Measurements from ENCODE around the gene FSCN2. TPM values are rescaled to one million over a fixed set of nuclear protein-coding genes. Genes with fewer than 3 reads are reported as not detected.

Gene FSCN2
- total and polyA plus RNA-seq, 11 donors, result 0.22 to 0.72 (median 0.38) TPM; not detected in 3

DNA sequence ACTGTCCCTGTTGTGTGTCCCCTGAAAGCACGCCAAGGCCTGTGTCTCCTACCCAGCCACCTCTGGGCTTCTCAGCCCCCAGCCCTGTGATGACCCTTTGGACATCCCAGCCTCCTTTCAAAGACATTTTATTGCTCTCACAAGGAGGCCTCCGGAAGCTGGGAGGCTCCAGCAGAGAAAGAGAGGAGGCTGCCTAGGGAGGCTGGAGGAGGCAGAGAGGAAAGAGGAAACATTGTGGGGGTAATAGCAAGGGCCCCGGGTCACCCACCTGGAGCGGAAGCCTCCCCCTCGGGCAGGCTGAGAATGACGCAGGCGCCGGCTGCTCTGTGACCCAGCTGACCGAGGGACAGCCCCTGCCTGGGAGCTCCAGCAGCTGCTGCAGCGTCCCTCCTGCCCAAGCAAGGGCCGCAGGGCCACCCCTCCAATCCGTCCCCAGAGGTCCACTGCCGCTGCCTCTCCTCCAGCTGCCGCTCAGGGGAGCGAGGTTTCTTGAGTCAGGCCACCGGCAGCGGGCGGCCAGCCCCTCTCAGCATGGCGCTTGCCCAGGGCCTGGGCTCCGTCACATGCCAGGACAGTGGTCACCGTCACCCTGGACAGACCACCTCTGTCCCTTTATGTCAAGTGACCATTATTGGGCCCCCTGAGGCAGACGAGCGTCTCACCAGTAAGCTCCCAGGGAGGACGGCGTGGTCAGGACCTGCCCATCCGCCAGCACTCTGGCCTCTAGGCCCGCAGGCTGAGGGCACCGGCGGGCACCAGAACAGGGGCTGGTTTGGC is 44.9 kb upstream of the FSCN2 start:
- Histone ChIP-seq H3K9me3 (no peaks in the 10 kb centered on the region), H3K36me3 (no peaks in the 10 kb centered on the region), H3K27ac (peak overlapping the region in 9 of 12 donors; percentile 3 to 62 (median 39)), H3K4me3 (peak overlapping the region; percentile 20 to 64 (median 51)), H3K27me3 (peaks cover 0 to 8% (median 0%) of the 10 kb centered on the region in 9 donors), H3K4me1 (peaks cover 0 to 62% (median 47%) of the 10 kb centered on the region in 12 donors)
- TF ChIP-seq, protein P1, sequence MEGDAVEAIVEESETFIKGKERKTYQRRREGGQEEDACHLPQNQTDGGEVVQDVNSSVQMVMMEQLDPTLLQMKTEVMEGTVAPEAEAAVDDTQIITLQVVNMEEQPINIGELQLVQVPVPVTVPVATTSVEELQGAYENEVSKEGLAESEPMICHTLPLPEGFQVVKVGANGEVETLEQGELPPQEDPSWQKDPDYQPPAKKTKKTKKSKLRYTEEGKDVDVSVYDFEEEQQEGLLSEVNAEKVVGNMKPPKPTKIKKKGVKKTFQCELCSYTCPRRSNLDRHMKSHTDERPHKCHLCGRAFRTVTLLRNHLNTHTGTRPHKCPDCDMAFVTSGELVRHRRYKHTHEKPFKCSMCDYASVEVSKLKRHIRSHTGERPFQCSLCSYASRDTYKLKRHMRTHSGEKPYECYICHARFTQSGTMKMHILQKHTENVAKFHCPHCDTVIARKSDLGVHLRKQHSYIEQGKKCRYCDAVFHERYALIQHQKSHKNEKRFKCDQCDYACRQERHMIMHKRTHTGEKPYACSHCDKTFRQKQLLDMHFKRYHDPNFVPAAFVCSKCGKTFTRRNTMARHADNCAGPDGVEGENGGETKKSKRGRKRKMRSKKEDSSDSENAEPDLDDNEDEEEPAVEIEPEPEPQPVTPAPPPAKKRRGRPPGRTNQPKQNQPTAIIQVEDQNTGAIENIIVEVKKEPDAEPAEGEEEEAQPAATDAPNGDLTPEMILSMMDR (IDR thresholded peaks at IDR 0.05), result no peak
- TF ChIP-seq POLR2A (IDR thresholded peaks at IDR 0.05), result no peak
- DNase-seq, result peak; percentile 71 to 82 (median 78)
- ATAC-seq, result peak in 2 of 4 donors; percentile 4 to 66
- intact Hi-C loops (cut with DNase I), result loop anchor here (2.0 to 10.0 kb wide), 11 partner anchors 56 to 341 kb away; partner anchors contain the start of genes SLC38A10 (in 3 of the 10) and BAHCC1 (in 1 of the 10)
- 38 to 57% (median 49%) methylated on average over 21 to 29 of the region's 29 CpGs for WGBS, 4 donors

DNA sequence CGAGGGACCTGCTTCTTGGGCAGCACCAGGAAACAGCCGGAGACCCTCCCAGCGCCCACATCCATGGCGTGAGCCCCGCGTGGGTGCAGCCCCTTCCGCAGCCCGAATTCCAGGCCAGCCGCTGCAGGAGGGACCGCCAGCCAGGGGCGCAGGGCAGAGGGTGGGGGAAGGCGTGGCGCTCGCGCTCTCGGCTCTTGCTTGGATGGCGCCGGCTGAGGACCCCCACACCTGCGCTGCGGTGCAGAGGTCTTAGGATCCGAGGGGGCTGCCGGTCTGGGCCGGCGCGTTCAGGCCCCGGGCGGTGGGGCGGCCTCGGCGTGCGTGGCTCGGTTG is 44.3 kb upstream of the FSCN2 start:
- 0 to 13% (median 10%) methylated on average over 1 to 32 of the region's 32 CpGs for WGBS, 4 donors
- Histone ChIP-seq H3K36me3 (no peaks in the 10 kb centered on the region), H3K9me3 (no peaks in the 10 kb centered on the region), H3K4me1 (peaks cover 0 to 67% (median 52%) of the 10 kb centered on the region in 12 donors), H3K27ac (peak overlapping the region in 7 of 12 donors; percentile 12 to 62 (median 46)), H3K27me3 (peaks cover 0 to 8% (median 0%) of the 10 kb centered on the region in 9 donors), H3K4me3 (peak overlapping the region; percentile 20 to 64 (median 51))
- ATAC-seq, result no peak
- DNase-seq, result no peak
- TF ChIP-seq, protein P1 (IDR thresholded peaks at IDR 0.05), result no peak
- no peak for TF ChIP-seq POLR2A (IDR thresholded peaks at IDR 0.05)
- intact Hi-C loops (cut with DNase I), result loop anchor here (1.0 to 10.0 kb wide), 19 partner anchors 29 to 342 kb away; partner anchors contain the start of genes BAHCC1 (in 4 of the 10), SLC38A10 (in 3 of the 10) and ACTG1 (in 1 of the 10)

DNA sequence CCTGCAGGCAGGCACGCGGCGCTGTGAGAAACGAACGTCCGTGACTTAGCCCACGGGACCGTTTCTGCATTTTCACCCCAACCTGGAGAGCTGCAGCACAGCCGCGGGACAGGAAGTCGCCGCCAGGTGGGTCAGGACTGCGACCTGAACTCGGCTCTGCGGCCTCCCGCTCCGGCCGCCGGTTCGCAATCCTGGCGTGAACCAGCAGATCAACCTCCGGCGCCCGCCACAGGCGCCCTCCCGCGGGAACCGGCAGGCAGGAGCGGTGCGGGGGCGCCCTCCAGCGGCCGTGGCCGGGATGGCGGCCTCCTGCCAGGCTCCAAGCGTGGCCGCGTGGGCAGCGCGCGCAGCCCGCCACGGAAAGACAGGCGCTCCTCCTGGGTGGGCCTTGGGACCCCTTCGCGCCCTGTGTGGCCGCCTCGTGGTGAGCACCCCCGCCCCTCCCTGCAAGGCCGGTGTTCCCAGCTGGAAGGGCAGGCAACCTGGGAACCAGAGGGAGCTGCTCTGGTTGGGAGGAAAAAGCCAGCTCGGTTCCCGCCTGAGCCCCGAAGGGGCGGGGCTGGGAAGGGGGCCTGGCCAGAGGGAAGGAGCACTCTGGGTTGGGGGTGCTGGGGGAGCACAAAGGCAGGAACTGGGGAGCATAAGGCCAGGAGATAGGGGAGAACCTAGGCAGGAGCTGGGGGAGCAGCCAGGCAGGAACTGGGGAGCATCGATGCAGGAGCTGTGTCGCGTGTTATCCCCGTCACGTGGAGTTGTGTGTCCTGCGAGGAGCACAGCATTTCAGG is 43.8 kb upstream of the FSCN2 start:
- WGBS, 4 donors, result 5 to 22% (median 12%) methylated on average over 13 to 60 of the region's 60 CpGs
- H3K36me3 ChIP-seq, result no peaks in the 10 kb centered on the region
- DNase-seq, result peak; percentile 88 to 95 (median 91)
- TF ChIP-seq, protein P1 (IDR thresholded peaks at IDR 0.05), result peak; percentile 93 to 100 (median 98)
- TF ChIP-seq POLR2A (IDR thresholded peaks at IDR 0.05), result no peak
- peak; percentile 23 to 75 (median 60) for ATAC-seq
- peak overlapping the region in 2 of 12 donors; percentile 49 to 62 for H3K27ac ChIP-seq
- H3K27me3 ChIP-seq, result peaks cover 0 to 8% (median 0%) of the 10 kb centered on the region in 9 donors
- H3K4me3 ChIP-seq, result peak overlapping the region; percentile 20 to 64 (median 51)
- intact Hi-C loops (cut with DNase I), result loop anchor here (1.0 to 10.0 kb wide), 18 partner anchors 28 to 342 kb away; partner anchors contain the start of genes BAHCC1 (in 4 of the 10), SLC38A10 (in 3 of the 10) and ACTG1 (in 1 of the 10)
- peaks cover 0 to 70% (median 53%) of the 10 kb centered on the region in 12 donors for H3K4me1 ChIP-seq
- H3K9me3 ChIP-seq, result no peaks in the 10 kb centered on the region
